ENCODE results near the gene TRIM36. TPM values are rescaled to one million over a fixed set of nuclear protein-coding genes. Genes with fewer than 3 reads are reported as not detected.

TRIM36 gene
- total RNA-seq, result 0.38 and 0.56 TPM in 2 replicates

GRCh38 chr5:115169487-115170133 is at the start of gene TRIM36:
Gene TRIM36, minus strand, starts transcription at chr5:115169908. Its CDS starts 274 bp downstream, at chr5:115169634.

Other genes starting within 250 kb of the TRIM36 start
- 16.1 and 19.7 TPM in 2 replicates for gene PGGT1B, start 93.0 kb upstream of the TRIM36 start, total RNA-seq
- gene CCDC112, start 126.7 kb upstream of the TRIM36 start, total RNA-seq, result 6.1 and 7.3 TPM in 2 replicates

Measured in regular cardiac myocyte (primary cell).